Measurements from ENCODE around the gene BRD8.
"Not testable (repeated sequence)": the region's sequence is repeated elsewhere in the genome, so short reads cannot be mapped to it uniquely, and the experiment has no call there.

The BRD8 gene

DNA sequence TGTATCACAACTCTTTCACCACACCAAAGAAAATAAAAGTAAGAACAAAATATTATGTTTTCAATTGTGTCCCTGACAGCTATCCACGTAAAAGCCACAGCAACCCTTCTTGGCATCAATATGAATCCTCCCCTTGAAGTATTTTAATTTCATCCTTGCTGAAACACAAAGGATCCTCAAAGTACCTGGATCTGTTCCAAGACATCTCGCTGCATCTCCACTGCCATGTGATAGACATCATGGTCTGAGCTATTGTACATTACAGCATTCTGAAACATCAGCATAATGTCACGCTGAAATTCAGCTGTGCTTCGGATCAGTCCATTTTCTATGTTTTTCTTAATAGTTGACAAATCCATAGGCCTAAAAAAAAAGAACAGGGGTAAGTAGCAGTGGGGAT is 17.7 kb downstream of the BRD8 start:
- DNase-seq = no peak

DNA sequence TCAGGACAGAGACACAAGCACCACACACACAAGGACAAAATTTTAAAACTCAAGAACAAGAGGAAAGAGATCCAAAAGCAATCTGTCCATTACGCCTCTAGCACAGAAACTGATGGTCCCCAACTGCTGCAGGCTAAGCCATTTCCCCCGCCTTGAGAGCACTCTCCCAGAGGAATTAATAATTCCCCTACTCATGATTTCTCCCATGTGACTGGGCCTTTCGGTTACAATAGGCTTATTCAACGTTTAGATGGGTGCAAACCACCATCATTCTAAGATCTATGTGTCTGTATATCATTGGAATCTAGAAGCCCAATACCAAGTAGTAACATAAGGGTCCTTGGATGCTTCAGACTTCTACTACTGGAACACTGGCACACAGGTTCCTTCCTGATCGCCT is 18.8 kb downstream of the BRD8 start:
- DNase-seq = no peak

DNA sequence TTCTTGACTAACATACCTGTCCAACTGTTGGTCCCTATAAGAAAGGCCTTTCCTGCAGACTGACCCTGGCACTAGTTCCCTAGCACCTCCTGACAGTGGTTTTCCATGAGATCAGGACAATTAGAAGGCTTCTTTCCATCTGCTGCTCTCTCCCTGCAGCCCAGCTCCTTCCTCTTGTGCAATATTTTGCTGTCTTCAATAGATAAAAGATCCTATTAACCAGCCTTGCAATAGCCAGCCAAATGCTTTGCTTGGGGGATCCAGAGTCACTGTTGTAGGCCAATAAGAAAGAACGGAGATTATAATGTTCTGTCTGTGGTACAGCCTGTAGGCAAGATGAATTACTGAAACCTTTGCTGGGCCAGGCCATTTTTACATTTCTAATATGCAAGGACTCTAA is 20.8 kb downstream of the BRD8 start:
- no peak for DNase-seq

- not testable (repeated sequence) for DNase-seq
These were observed 22.5 kb downstream of the BRD8 start for GRCh38 chr5:138155977-138156376.

GRCh38 chr5:138149530-138149929 is 28.9 kb downstream of the BRD8 start:
- DNase-seq = no peak

- DNase-seq = no peak
These were observed 29.6 kb downstream of the BRD8 start for GRCh38 chr5:138148811-138149210.

GRCh38 chr5:138143578-138143977 is 34.9 kb downstream of the BRD8 start:
- not testable (repeated sequence) for DNase-seq

- DNase-seq = no peak
These were observed 36.7 kb downstream of the BRD8 start for GRCh38 chr5:138141734-138142133.

DNA sequence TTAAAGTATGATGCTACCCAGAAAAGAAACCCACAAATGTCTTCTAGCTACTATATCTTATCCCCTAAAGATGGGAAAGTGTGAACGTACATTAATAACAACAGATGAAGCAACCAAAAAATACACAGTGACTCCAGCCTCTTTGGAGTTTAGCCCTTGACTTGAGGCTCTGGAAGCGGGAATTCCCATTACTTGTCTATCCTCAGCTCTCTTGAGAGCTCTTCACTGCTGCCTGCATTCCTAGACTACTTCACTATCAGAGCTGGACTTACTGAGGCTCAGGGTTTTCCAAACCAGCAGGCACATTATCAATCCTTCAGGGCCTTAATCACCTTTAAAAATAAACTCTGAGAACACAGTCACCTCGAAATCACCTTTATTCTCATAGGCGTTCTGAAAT is 38.2 kb downstream of the BRD8 start:
- no peak for DNase-seq

- DNase-seq = no peak
These were observed 38.7 kb downstream of the BRD8 start for GRCh38 chr5:138139781-138140090.

GRCh38 chr5:138138949-138139780 is 39.3 kb downstream of the BRD8 start, which contains the start of gene NME5:
Gene NME5 (minus strand): TSS chr5:138139428. CDS start chr5:138138780, 648 bp downstream.
- DNase-seq = no peak

DNA sequence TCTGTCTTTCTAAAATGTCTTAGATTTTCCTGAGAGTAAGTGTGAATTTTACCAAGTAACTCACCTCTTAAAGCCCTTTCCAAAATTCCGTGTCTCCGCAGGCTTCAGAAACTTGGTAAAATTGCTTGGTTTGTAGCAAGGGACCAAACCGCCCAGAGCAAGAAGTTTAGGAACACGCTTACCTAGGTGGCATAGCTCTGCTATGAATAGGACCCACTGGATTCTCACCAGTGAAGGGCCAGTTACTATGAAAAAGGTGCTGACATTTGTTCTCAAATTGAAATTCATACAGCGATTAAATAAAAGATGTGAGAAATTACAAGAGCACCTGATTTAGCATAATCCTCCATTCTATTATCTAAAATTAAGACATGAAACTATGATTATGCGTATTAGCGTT is 45.9 kb downstream of the BRD8 start:
- DNase-seq = no peak

GRCh38 chr5:138129347-138129746 is 49.1 kb downstream of the BRD8 start:
- DNase-seq = no peak

- DNase-seq = no peak
These were observed 50.1 kb downstream of the BRD8 start for GRCh38 chr5:138128334-138128733.

DNA sequence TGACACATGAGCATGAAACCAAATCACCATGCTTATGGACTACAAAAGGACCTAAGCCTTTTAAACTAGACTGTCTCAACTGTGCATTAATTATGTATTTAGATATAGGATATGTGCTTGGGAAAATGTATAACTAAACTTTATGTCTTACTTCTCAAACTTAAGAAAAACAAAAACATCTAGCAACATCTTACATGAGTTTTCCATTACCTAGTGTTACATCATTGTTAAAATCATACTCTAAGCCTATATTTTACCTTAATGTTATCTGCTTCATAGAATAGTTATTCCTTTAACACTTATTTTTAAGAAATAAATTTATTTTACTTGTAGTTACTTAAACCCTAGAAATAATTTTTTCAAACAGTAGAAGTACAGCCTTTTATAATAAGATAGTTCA is 63.2 kb downstream of the BRD8 start:
- no peak for DNase-seq

DNA sequence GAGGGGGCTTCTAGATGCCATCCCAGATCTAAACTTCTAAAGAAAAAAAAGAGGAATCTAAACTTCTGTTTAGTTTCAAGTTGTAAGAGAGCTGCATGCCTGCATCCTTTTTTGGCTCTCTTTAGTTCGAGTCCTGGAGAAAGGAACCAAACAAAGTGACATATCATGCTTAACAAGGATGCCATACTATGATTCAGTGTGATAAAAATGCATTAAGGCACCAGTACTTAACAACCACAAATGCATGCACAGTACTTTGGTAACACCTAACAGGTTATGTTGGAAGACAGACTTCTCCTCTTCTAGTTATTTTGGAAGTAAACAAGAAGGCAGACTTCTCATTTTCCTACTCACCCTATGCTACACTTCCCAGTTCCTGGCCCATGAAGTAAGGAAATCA is 66.5 kb downstream of the BRD8 start:
- no peak for DNase-seq

GRCh38 chr5:138111181-138111580 is 67.2 kb downstream of the BRD8 start:
- no peak for DNase-seq

DNA sequence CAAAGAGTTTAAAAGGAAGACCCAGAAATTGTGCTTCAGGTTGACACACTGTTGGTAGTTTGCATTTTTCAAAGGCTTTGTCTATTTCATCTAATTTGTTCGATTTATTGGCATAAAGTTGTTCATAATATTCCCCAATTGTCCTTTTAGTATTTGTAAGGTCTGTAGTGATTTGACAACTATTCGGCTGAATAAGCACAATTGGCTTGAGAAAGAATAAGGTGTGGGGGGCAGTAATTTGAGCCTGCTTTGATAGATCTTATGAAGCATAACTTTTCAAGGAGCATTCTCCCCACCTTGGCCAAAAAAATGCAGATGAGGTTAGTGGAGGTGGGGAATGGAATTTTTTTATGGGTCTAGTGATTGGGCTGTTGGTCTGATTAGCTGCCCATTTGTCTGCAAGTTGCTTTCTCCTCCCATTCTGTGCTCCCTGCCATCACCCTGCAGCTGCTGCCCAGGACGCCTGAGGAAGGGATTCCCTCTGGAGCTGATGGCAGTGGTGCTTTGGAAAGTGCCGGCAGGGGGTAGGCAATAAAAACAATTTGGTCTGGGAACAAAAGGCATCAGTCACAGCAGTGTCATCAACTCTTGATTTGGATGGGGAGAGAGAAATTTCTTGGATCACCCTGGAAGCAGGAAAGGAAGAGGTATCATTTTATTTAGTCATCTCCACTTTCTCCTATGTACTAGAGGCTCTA is 68.0 kb downstream of the BRD8 start:
- no peak for DNase-seq

GRCh38 chr5:138109463-138110265 is 68.8 kb downstream of the BRD8 start:
- DNase-seq = no peak

GRCh38 chr5:138107213-138107612 is 71.2 kb downstream of the BRD8 start:
- no peak for DNase-seq

DNA sequence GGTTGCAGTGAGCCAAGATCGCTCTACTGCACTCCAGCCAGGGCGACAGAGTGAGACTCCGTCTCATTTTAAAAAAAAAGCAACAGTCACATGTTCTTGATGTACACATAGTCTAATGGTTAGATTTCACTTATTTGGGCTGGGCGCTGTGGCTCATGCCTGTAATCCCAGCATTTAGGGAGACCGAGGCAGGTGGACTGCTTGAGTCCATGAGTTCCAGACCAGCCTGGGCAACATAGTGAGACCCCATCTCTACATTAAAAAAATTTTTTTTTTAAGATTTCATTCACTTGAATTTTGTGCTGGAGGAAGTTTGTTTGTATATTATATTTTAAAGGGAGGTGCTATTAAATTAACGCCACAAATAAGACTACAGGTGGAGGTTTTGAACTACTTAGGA is 72.7 kb downstream of the BRD8 start:
- DNase-seq = no peak

GRCh38 chr5:138103319-138103637 is 75.2 kb downstream of the BRD8 start:
- no peak for DNase-seq

GRCh38 chr5:138102454-138103318 is 75.7 kb downstream of the BRD8 start:
- DNase-seq = no peak
